Nephron progenitor cell (in vitro differentiated cells): ENCODE results near the gene DDR2.

Experiments
- DNase-seq: peaks from one replicate; pipeline ENCODE4 v3.0.0; 2021
- H3K27ac Mint-ChIP-seq: 2 replicates; pipeline ENCODE4 v1.8.0; 2021; ENCODE audit warnings: mild to moderate bottlenecking, moderate library complexity, mixed read lengths
- H3K27me3 Mint-ChIP-seq: 2 replicates; pipeline ENCODE4 v1.8.0; 2021; ENCODE audit warnings: mild to moderate bottlenecking, low read depth, mixed read lengths; ENCODE audit not compliant: poor library complexity
- H3K36me3 Mint-ChIP-seq: 2 replicates; pipeline ENCODE4 v1.8.0; 2021; ENCODE audit warnings: low read depth, mixed read lengths
- H3K4me1 Mint-ChIP-seq: 2 replicates; pipeline ENCODE4 v1.8.0; 2021; ENCODE audit warnings: mixed read lengths
- H3K4me3 Mint-ChIP-seq: 2 replicates; pipeline ENCODE4 v1.8.0; 2021; ENCODE audit warnings: mild to moderate bottlenecking, moderate library complexity, mixed read lengths
- H3K9me3 Mint-ChIP-seq: 2 replicates; pipeline ENCODE4 v1.8.0; 2021; ENCODE audit warnings: mild to moderate bottlenecking, moderate library complexity, mixed read lengths
- TF ChIP-seq, protein P1 (sequence below): fragments of 200-600 bp; sonication (generic); IDR thresholded peaks from 2 replicates; pipeline ENCODE4 v1.5.0; 2021; ENCODE audit warnings: antibody characterized with exemption

Gene DDR2

DNA sequence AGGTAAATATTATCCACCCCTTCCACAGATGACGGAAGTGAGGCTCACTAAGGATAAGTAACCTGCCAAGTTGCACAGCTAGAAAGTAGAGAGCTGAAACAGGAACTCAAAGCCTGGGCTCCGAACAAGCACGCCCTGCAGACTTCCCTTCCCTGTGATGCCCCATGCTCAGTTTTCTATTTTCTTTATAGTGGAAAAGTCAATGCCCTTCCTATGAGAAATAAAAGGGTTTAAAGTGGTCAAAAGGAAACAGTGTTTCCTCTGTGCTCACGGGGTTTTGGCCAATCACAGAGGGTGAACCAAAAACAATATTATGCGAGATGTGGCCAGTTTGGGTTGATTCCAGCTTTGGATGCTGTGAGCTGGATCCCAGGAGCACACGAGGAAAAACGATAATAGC lies 44.5 kb downstream of the DDR2 start:
- peaks cover 21% of the 10 kb centered on the region for H3K4me1 Mint-ChIP-seq
- TF ChIP-seq, protein P1, sequence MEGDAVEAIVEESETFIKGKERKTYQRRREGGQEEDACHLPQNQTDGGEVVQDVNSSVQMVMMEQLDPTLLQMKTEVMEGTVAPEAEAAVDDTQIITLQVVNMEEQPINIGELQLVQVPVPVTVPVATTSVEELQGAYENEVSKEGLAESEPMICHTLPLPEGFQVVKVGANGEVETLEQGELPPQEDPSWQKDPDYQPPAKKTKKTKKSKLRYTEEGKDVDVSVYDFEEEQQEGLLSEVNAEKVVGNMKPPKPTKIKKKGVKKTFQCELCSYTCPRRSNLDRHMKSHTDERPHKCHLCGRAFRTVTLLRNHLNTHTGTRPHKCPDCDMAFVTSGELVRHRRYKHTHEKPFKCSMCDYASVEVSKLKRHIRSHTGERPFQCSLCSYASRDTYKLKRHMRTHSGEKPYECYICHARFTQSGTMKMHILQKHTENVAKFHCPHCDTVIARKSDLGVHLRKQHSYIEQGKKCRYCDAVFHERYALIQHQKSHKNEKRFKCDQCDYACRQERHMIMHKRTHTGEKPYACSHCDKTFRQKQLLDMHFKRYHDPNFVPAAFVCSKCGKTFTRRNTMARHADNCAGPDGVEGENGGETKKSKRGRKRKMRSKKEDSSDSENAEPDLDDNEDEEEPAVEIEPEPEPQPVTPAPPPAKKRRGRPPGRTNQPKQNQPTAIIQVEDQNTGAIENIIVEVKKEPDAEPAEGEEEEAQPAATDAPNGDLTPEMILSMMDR: no peak
- no peak overlapping the region for H3K4me3 Mint-ChIP-seq
- peaks cover 32% of the 10 kb centered on the region for H3K9me3 Mint-ChIP-seq
- H3K27me3 Mint-ChIP-seq: no peaks in the 10 kb centered on the region
- DNase-seq: no peak
- peaks cover 24% of the 10 kb centered on the region for H3K36me3 Mint-ChIP-seq
- no peak overlapping the region for H3K27ac Mint-ChIP-seq

DNA sequence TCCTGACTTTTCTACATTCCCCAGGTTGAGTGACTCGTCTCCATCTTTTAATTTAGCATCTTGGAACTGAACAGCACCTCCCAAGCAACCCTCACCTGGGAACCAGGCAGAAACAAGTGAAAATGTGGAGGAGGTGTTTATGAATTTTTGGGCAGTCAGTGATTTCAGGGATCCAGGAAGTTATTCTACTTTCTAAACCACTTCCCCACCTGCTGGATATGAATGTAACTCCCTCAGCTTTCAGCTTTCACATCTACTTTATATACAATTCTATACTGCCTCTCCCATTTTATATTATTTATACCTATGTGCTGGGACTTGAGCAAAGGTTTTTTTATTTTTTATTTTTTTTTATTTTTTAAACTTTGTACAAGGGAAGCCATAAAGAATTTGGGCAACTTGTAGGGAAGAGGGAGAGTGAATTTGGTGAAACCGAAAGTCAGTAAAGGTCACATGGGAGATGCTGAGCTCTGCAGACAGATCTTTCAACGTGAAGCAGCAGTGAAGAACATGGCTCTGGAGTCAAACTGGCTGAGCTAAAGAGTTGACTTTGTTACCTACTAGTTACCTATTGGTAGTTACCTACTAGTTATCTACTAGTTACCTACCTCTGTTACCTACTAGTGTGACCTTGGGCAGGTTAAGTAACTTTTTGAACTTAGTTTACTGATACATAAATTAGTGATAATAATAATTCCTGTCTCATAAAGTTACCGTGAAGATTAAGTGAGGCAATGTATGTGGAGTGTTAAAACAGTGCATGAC lies 45.5 kb downstream of the DDR2 start:
- H3K9me3 Mint-ChIP-seq: peaks cover 32% of the 10 kb centered on the region
- H3K36me3 Mint-ChIP-seq: peaks cover 24% of the 10 kb centered on the region
- peaks cover 28% of the 10 kb centered on the region for H3K4me1 Mint-ChIP-seq
- H3K4me3 Mint-ChIP-seq: no peak overlapping the region
- TF ChIP-seq, protein P1: no peak
- H3K27me3 Mint-ChIP-seq: no peaks in the 10 kb centered on the region
- no peak for DNase-seq
- no peak overlapping the region for H3K27ac Mint-ChIP-seq

DNA sequence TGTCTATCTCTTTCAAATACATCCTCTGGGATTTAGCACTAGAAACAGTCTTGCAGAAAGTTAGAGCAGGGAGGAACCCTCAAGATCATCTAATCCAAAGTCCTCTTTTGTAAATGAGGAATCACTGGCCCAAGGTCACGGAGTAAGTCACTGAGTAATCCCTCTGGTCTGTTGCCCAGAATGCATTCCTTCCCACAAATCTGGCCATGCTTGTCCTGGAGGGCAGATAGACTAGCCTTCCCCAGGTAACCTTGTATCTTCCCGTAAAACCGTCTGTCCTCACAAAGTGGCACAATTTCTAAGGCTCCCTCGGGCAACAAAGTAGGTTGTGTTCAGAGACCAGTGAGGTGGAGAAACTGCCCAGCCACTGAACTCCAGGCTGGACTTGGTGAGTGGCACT lies 46.2 kb downstream of the DDR2 start:
- Mint-ChIP-seq H3K36me3 (peaks cover 24% of the 10 kb centered on the region), H3K9me3 (peaks cover 32% of the 10 kb centered on the region), H3K27ac (no peak overlapping the region), H3K27me3 (no peaks in the 10 kb centered on the region), H3K4me3 (no peak overlapping the region), H3K4me1 (peaks cover 23% of the 10 kb centered on the region)
- DNase-seq: no peak
- TF ChIP-seq, protein P1: no peak

DNA sequence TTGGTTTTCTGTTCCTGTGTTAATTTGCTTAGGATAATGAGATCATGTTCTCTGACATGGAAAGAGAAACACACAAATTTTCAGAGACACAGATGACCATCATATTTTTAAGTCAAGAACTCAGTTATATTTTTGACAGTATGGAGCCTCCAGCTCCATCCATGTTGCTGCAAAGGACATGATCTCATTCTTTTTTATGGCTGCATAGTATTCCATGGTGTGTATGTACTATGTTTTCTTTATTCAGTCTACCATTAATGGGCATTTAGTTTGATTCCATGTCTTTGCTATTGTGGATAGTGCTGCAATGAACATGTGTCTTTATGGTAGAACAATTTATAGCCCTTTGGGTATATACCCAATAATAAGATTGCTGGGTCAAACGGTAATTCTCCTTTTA lies 47.0 kb downstream of the DDR2 start:
- TF ChIP-seq, protein P1: no peak
- H3K4me1 Mint-ChIP-seq: peaks cover 16% of the 10 kb centered on the region
- H3K4me3 Mint-ChIP-seq: no peak overlapping the region
- H3K9me3 Mint-ChIP-seq: peaks cover 32% of the 10 kb centered on the region
- no peak for DNase-seq
- no peaks in the 10 kb centered on the region for H3K27me3 Mint-ChIP-seq
- H3K27ac Mint-ChIP-seq: no peak overlapping the region
- peaks cover 24% of the 10 kb centered on the region for H3K36me3 Mint-ChIP-seq

DNA sequence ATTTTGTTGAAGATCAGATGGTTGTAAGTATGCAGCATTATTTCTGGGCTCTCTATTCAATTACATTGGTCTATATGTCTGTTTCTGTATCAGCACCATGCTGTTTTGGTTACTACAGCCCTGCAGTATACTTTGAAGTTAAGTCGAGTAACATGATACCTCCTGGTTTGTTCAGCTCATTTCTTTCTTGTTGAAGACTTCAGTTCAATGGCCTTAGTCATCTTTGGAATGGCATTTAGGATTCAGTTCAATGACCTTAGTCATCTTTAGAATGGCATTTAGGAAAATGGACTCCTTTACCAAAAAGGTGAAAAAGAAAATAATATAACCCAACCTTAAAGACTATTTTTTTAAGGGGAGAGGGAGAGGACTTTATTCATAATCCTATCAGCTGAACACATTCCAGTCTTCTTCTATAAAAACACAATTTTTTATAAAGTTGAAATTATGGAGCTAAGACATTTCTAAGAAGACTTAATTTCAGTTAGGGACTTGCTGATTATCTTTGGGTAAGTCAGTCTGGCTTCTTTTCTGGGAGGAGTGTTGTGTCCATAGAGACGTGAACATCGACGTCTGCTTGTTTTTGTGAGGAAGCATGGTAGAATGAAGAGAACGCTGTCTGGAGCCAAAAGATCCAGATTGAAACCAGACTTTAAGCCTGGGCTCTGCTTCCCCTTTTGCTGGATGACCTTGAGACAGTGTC lies 48.3 kb downstream of the DDR2 start:
- Mint-ChIP-seq H3K4me1 (peaks cover 14% of the 10 kb centered on the region), H3K36me3 (peaks cover 24% of the 10 kb centered on the region), H3K4me3 (no peak overlapping the region), H3K9me3 (peaks cover 32% of the 10 kb centered on the region), H3K27ac (peak overlapping the region; percentile 60), H3K27me3 (no peaks in the 10 kb centered on the region)
- DNase-seq: no peak
- TF ChIP-seq, protein P1: no peak

DNA sequence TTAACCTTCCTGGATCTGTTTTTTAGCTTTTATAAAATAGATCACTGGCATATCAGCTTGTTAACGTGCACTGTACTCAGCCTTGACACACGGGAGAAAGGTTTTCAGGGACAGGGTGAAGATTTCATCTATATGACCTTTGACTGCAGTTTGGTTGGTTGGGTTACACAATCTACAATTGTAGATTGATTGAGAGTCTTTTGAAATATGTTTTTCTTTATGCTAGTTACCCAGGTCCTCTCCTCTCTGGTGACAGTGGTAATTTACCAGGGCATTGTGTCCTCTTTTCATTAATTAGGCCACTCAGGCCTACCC lies 48.8 kb downstream of the DDR2 start:
- H3K4me1 Mint-ChIP-seq: peaks cover 11% of the 10 kb centered on the region
- TF ChIP-seq, protein P1: no peak
- H3K27me3 Mint-ChIP-seq: no peaks in the 10 kb centered on the region
- peak overlapping the region; percentile 60 for H3K27ac Mint-ChIP-seq
- DNase-seq: no peak
- peaks cover 32% of the 10 kb centered on the region for H3K9me3 Mint-ChIP-seq
- peaks cover 24% of the 10 kb centered on the region for H3K36me3 Mint-ChIP-seq
- no peak overlapping the region for H3K4me3 Mint-ChIP-seq
